Fibroblast of lung (primary cell): Measurements from ENCODE around the gene NECTIN2. TPM values are rescaled to one million over a fixed set of nuclear protein-coding genes. Genes with fewer than 3 reads are reported as not detected.

ENCODE experiments used
- DNase-seq, 2 donors: peaks; one replicate each; pipeline versions ENCODE4 v3.0.0 to v3.0.0-alpha.2; 2010; ENCODE audit warnings: low read depth in 2 of 2
- H2AFZ ChIP-seq: 2 replicates; pipeline ENCODE4 v1.5.1; 2012; ENCODE audit warnings: low read length, control low read depth, inconsistent platforms
- H3K27ac ChIP-seq: 2 replicates; pipeline ENCODE4 v1.5.1; 2011; ENCODE audit warnings: low read length, control low read depth; ENCODE audit not compliant: insufficient read depth
- H3K27me3 ChIP-seq: 2 replicates; pipeline ENCODE4 v1.5.1; 2011; ENCODE audit warnings: mild to moderate bottlenecking, low read length; ENCODE audit not compliant: control insufficient read depth, insufficient read depth
- H3K36me3 ChIP-seq: 2 replicates; pipeline ENCODE4 v1.5.1; 2011; ENCODE audit warnings: low read length; ENCODE audit not compliant: control insufficient read depth, insufficient read depth
- H3K4me1 ChIP-seq: 2 replicates; pipeline ENCODE4 v1.5.1; 2011; ENCODE audit warnings: low read length; ENCODE audit not compliant: control insufficient read depth, insufficient read depth; ENCODE audit errors: extremely low read depth
- H3K4me2 ChIP-seq: 2 replicates; pipeline ENCODE4 v1.5.1; 2011; ENCODE audit warnings: low read length, control low read depth; ENCODE audit not compliant: insufficient read depth; ENCODE audit errors: extremely low read depth
- H3K4me3 ChIP-seq, 4 experiments: fragments of 200-600 bp in 1 of 4; sonication (generic) in 1 of 4; replicated peaks in 1 of 4; 2 replicates each; pipeline ENCODE4 v1.5.1; 2011 to 2016; ENCODE audit warnings: low read length in 4 of 4, low read depth in 3 of 4, mild to moderate bottlenecking in 3 of 4, control low read depth in 2 of 4, inconsistent platforms in 1 of 4, mixed read lengths in 1 of 4; ENCODE audit not compliant: insufficient read depth in 1 of 4; ENCODE audit errors: control extremely low read depth in 1 of 4
- H3K79me2 ChIP-seq: 2 replicates; pipeline ENCODE4 v1.5.1; 2012; ENCODE audit warnings: mild to moderate bottlenecking, low read length, inconsistent platforms; ENCODE audit not compliant: control insufficient read depth, insufficient read depth
- H3K9ac ChIP-seq: 2 replicates; pipeline ENCODE4 v1.5.1; 2011; ENCODE audit warnings: mild to moderate bottlenecking, low read length, control low read depth; ENCODE audit not compliant: insufficient read depth
- H3K9me3 ChIP-seq: 2 replicates; pipeline ENCODE4 v1.5.1; 2012; ENCODE audit warnings: low read depth, low read length; ENCODE audit not compliant: control insufficient read depth, insufficient read depth
- H4K20me1 ChIP-seq: 2 replicates; pipeline ENCODE4 v1.5.1; 2011; ENCODE audit warnings: low read length; ENCODE audit not compliant: control insufficient read depth, insufficient read depth; ENCODE audit errors: extremely low read depth
- CTCF ChIP-seq, 2 donors: IDR thresholded peaks in 1 of 2; conservative IDR thresholded peaks in 1 of 2; 1 replicate in 1 of 2; 2 replicates in 1 of 2; pipeline ENCODE4 v1.5.1; 2011 to 2012; ENCODE audit warnings: low read length in 2 of 2, control low read depth in 1 of 2, inconsistent platforms in 1 of 2, low read depth in 1 of 2, mild to moderate bottlenecking in 1 of 2
- EZH2 ChIP-seq: IDR thresholded peaks from 2 replicates; pipeline ENCODE4 v1.5.1; 2012; ENCODE audit warnings: low read length, control low read depth, mild to moderate bottlenecking; ENCODE audit errors: missing control alignments
- polyA plus RNA-seq, 2 donors: library from polyadenylated mRNA; depleted of rRNA in 1 of 2; stranded (reverse) in 1 of 2; unstranded in 1 of 2; fragments of >200 nt; gene quantifications; 2 replicates each; pipeline ENCODE4 v1.2.1, GENCODE V29; 2011 to 2012; ENCODE audit warnings: missing spikeins in 1 of 2
- total RNA-seq: library from RNA; depleted of rRNA; stranded (reverse); fragments of >200 nt; gene quantifications from 2 replicates; pipeline ENCODE4 v1.2.1, GENCODE V29; 2014

Gene NECTIN2
- total and polyA plus RNA-seq, 2 donors (not counting 1 experiment from before 2014, with no cell fraction given): 70.7 to 77.4 TPM

GRCh38 chr19:44848812-44849447, 2.8 kb downstream of the NECTIN2 start:
- Histone ChIP-seq H3K4me2 (peak overlapping the region; percentile 99), H3K27me3 (no peaks in the 10 kb centered on the region), H3K36me3 (peaks cover 4% of the 10 kb centered on the region), H4K20me1 (no peaks in the 10 kb centered on the region), H2AFZ (no peak overlapping the region), H3K4me3 (peak overlapping the region; percentile 85 to 98 (median 92)), H3K27ac (peak overlapping the region; percentile 90), H3K4me1 (peaks cover 7% of the 10 kb centered on the region), H3K9ac (peak overlapping the region; percentile 99), H3K79me2 (peaks cover 69% of the 10 kb centered on the region), H3K9me3 (no peaks in the 10 kb centered on the region)
- TF ChIP-seq CTCF (conservative IDR thresholded peaks at IDR 0.05 in 1 of 2, IDR thresholded peaks at IDR 0.05 in 1 of 2; ENCODE audit: low read depth in 1 of 2, low read length in 2 of 2) (no peak), EZH2 (no peak)
- no peak for DNase-seq

GRCh38 chr19:44850641-44851109, 4.6 kb downstream of the NECTIN2 start:
- peaks cover 4% of the 10 kb centered on the region for H3K36me3 ChIP-seq
- peaks cover 3% of the 10 kb centered on the region for H3K4me1 ChIP-seq
- H3K9ac ChIP-seq: no peak overlapping the region
- H3K4me2 ChIP-seq: no peak overlapping the region
- H3K79me2 ChIP-seq: peaks cover 76% of the 10 kb centered on the region
- no peak overlapping the region for H2AFZ ChIP-seq
- TF ChIP-seq CTCF (conservative IDR thresholded peaks at IDR 0.05 in 1 of 2, IDR thresholded peaks at IDR 0.05 in 1 of 2; ENCODE audit: low read depth in 1 of 2, low read length in 2 of 2) (no peak), EZH2 (no peak)
- no peak overlapping the region for H3K27ac ChIP-seq
- no peak overlapping the region for H3K4me3 ChIP-seq
- DNase-seq: no peak
- no peaks in the 10 kb centered on the region for H3K9me3 ChIP-seq
- peaks cover 2% of the 10 kb centered on the region for H4K20me1 ChIP-seq
- no peaks in the 10 kb centered on the region for H3K27me3 ChIP-seq

- no peak for TF ChIP-seq CTCF (conservative IDR thresholded peaks at IDR 0.05 in 1 of 2, IDR thresholded peaks at IDR 0.05 in 1 of 2; ENCODE audit: low read depth in 1 of 2, low read length in 2 of 2)
- peaks cover 4% of the 10 kb centered on the region for H3K36me3 ChIP-seq
Measured at GRCh38 chr19:44851427-44851826, 5.3 kb downstream of the NECTIN2 start.

More at GRCh38 chr19:44851427-44851826, 5.3 kb downstream of the NECTIN2 start:
- Histone ChIP-seq H3K27me3 (no peaks in the 10 kb centered on the region), H3K4me1 (peaks cover 3% of the 10 kb centered on the region), H3K79me2 (peaks cover 77% of the 10 kb centered on the region), H4K20me1 (peaks cover 3% of the 10 kb centered on the region), H3K27ac (no peak overlapping the region), H3K9ac (no peak overlapping the region), H3K4me3 (no peak overlapping the region), H2AFZ (no peak overlapping the region), H3K4me2 (no peak overlapping the region), H3K9me3 (no peaks in the 10 kb centered on the region)
- DNase-seq: no peak
